OCI-LY3 (cell line): ENCODE results near the gene CLP1.
"Not testable (repeated sequence)": the region's sequence is repeated elsewhere in the genome, so short reads cannot be mapped to it uniquely, and the experiment has no call there.

ENCODE experiments used
- H2AFZ ChIP-seq: fragments of 200-600, 300-600 bp; shearing (Covaris generic); 2 replicates; pipeline ENCODE4 v1.6.0; 2014; ENCODE audit warnings: antibody characterized with exemption, low read depth, low read length
- H3K27ac ChIP-seq: fragments of 200-600, 300-600 bp; sonication (generic); 2 replicates; pipeline ENCODE4 v1.5.1; 2014; ENCODE audit warnings: mild to moderate bottlenecking, low read length, moderate library complexity, mixed read lengths
- H3K27me3 ChIP-seq: fragments of 200-600, 300-600 bp; sonication (generic); 2 replicates; pipeline ENCODE4 v1.6.1; 2014; ENCODE audit warnings: low read depth, low read length, mixed read lengths
- H3K36me3 ChIP-seq: fragments of 200-600, 300-600 bp; sonication (generic); replicated peaks from 2 replicates; pipeline ENCODE3; 2014; ENCODE audit warnings: low read depth, low read length, mixed read lengths
- H3K4me1 ChIP-seq: fragments of 300-600, 200-600 bp; sonication (generic); 2 replicates; pipeline ENCODE4 v1.6.1; 2014; ENCODE audit warnings: low read length, mixed read lengths
- H3K4me2 ChIP-seq: fragments of 200-600, 300-600 bp; sonication (generic); 2 replicates; pipeline ENCODE4 v1.6.1; 2014; ENCODE audit warnings: low read length, mixed read lengths
- H3K4me3 ChIP-seq: fragments of 300-600, 200-600 bp; sonication (generic); 2 replicates; pipeline ENCODE4 v1.5.1; 2014; ENCODE audit warnings: antibody characterized with exemption, mild to moderate bottlenecking, low read length, moderate library complexity
- H3K79me2 ChIP-seq: fragments of 300-600, 200-600 bp; shearing (Covaris generic); 2 replicates; pipeline ENCODE4 v1.6.1; 2014; ENCODE audit warnings: mild to moderate bottlenecking, low read length, mixed read lengths
- H3K9ac ChIP-seq: fragments of 300-600, 200-600 bp; shearing (Covaris generic); 2 replicates; pipeline ENCODE4 v1.6.0; 2014; ENCODE audit warnings: mild to moderate bottlenecking, low read length, moderate library complexity
- H3K9me3 ChIP-seq: fragments of 200-600, 300-600 bp; shearing (Covaris generic); 2 replicates; pipeline ENCODE4 v1.6.1; 2014; ENCODE audit warnings: low read length, mixed read lengths; ENCODE audit not compliant: insufficient read depth
- H4K20me1 ChIP-seq: fragments of 200-600, 300-600 bp; sonication (generic); 2 replicates; pipeline ENCODE4 v1.6.1; 2016; ENCODE audit warnings: low read length, mixed read lengths; ENCODE audit not compliant: insufficient read depth
- EZH2phosphoT487 ChIP-seq: fragments of 200-600 bp; shearing (Covaris generic); IDR thresholded peaks from 2 replicates; pipeline ENCODE4 v1.6.1; 2018; ENCODE audit warnings: antibody characterized with exemption, mixed run types, low read depth
- TF ChIP-seq, protein P1 (sequence below): fragments of 200-600, 300-600 bp; sonication (generic); IDR thresholded peaks from 2 replicates; pipeline ENCODE4 v1.5.1; 2014; ENCODE audit warnings: antibody characterized with exemption, low read length, low read depth

CLP1 gene

DNA sequence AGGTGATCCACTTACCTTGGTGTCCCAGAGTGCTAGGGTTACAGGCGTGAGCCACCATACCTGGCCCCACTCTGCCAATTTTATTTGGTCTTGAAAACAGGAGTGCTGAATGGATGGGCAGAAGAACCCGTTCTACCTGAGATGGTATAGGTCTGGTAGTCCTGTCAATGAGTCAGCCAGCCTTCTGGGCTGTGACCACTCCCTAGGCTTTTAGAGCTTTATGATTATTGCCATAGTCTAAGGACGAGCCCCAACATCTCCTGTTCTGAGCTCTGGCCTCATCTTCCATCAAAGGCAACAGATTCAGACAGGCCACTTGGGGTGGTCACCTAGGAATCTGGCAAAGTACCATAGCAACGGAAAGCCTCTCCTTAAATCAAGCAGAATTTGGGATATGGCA lies 21.8 kb downstream of the CLP1 start:
- Histone ChIP-seq H3K27ac (no peak overlapping the region), H3K4me1 (peaks cover 12% of the 10 kb centered on the region; the same call in 1 of the 2 replicates), H3K36me3 (peaks cover 66% of the 10 kb centered on the region), H3K27me3 (no peaks in the 10 kb centered on the region), H4K20me1 (peaks cover 47% of the 10 kb centered on the region), H3K9me3 (no peaks in the 10 kb centered on the region), H2AFZ (no peak overlapping the region), H3K4me2 (no peak overlapping the region), H3K79me2 (peaks cover 90% of the 10 kb centered on the region), H3K4me3 (no peak overlapping the region), H3K9ac (no peak overlapping the region)
- TF ChIP-seq EZH2phosphoT487 = no peak
- TF ChIP-seq, protein P1, sequence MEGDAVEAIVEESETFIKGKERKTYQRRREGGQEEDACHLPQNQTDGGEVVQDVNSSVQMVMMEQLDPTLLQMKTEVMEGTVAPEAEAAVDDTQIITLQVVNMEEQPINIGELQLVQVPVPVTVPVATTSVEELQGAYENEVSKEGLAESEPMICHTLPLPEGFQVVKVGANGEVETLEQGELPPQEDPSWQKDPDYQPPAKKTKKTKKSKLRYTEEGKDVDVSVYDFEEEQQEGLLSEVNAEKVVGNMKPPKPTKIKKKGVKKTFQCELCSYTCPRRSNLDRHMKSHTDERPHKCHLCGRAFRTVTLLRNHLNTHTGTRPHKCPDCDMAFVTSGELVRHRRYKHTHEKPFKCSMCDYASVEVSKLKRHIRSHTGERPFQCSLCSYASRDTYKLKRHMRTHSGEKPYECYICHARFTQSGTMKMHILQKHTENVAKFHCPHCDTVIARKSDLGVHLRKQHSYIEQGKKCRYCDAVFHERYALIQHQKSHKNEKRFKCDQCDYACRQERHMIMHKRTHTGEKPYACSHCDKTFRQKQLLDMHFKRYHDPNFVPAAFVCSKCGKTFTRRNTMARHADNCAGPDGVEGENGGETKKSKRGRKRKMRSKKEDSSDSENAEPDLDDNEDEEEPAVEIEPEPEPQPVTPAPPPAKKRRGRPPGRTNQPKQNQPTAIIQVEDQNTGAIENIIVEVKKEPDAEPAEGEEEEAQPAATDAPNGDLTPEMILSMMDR = no peak

DNA sequence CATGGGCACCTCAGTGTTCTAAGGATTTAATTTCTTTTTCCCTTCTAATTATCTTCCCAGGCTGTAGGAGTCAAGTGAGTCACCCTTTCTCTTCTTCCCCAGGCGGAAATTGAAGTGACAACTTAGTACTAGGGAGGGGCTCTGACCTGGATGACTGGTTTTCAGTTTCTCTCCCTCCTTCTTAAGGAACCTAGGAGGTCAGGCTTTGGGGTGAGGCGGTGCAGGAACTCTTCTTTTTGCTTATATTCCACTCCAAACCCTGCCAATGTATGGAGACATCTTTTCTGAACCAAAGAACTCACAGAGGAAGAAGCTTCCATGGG lies 23.0 kb downstream of the CLP1 start:
- Histone ChIP-seq H3K4me3 (no peak overlapping the region), H3K27ac (no peak overlapping the region), H3K4me2 (no peak overlapping the region), H3K9me3 (no peaks in the 10 kb centered on the region), H3K27me3 (no peaks in the 10 kb centered on the region), H2AFZ (no peak overlapping the region), H3K36me3 (peaks cover 64% of the 10 kb centered on the region), H3K4me1 (peaks cover 12% of the 10 kb centered on the region; the same call in 1 of the 2 replicates), H3K79me2 (peaks cover 84% of the 10 kb centered on the region), H4K20me1 (peaks cover 36% of the 10 kb centered on the region), H3K9ac (no peak overlapping the region)
- TF ChIP-seq, protein P1 = no peak
- no peak for TF ChIP-seq EZH2phosphoT487

DNA sequence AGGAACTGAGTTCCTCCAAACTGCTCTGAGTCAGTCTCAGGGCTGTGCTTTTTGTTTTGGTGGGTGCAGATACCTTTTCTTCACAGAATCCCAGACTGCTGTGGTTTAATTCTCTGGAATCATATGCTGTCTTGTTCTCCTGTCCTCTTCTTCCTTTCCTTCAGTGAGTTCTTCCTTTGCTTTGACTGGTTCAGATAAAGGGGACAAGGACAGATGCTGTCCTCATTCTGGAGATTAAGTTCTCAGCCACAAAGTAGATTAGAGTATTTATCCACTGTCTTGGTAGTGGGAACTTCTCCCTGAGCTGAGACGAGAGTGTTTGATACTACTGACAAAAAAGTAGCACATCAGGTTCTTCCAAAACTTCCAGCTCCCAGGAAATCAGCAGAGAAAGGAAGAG lies 23.6 kb downstream of the CLP1 start:
- Histone ChIP-seq H3K9ac (no peak overlapping the region), H2AFZ (no peak overlapping the region), H3K27ac (no peak overlapping the region), H3K79me2 (peaks cover 78% of the 10 kb centered on the region), H3K36me3 (peaks cover 60% of the 10 kb centered on the region), H3K4me1 (peaks cover 12% of the 10 kb centered on the region; the same call in 1 of the 2 replicates), H3K4me3 (no peak overlapping the region), H3K27me3 (no peaks in the 10 kb centered on the region), H4K20me1 (peaks cover 33% of the 10 kb centered on the region), H3K9me3 (no peaks in the 10 kb centered on the region), H3K4me2 (no peak overlapping the region)
- TF ChIP-seq, protein P1 = no peak
- no peak for TF ChIP-seq EZH2phosphoT487

DNA sequence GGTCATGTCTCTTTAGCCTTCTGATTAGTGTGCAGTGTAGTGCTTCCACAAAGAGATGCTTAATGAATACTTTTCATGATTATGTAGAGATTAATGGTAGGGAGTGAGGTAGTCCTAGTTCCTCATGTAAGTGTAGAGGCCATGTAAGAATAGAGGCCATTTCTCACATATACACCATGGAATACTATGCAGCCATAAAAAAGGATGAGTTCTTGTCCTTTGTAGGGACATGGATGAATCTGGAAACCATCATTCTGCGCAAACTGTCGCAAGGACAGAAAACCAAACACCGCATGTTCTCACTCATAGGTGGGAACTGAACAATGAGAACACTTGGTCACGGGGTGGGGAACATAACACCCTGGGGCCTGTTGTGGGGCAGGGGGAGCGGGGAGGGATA lies 32.9 kb downstream of the CLP1 start:
- not testable (repeated sequence) for H4K20me1 ChIP-seq, H3K4me3 ChIP-seq, H3K4me2 ChIP-seq, H2AFZ ChIP-seq, H3K4me1 ChIP-seq, H3K27me3 ChIP-seq, H3K9me3 ChIP-seq, H3K9ac ChIP-seq, H3K27ac ChIP-seq
- H3K79me2 ChIP-seq = peaks cover 13% of the 10 kb centered on the region
- H3K36me3 ChIP-seq = peaks cover 59% of the 10 kb centered on the region

DNA sequence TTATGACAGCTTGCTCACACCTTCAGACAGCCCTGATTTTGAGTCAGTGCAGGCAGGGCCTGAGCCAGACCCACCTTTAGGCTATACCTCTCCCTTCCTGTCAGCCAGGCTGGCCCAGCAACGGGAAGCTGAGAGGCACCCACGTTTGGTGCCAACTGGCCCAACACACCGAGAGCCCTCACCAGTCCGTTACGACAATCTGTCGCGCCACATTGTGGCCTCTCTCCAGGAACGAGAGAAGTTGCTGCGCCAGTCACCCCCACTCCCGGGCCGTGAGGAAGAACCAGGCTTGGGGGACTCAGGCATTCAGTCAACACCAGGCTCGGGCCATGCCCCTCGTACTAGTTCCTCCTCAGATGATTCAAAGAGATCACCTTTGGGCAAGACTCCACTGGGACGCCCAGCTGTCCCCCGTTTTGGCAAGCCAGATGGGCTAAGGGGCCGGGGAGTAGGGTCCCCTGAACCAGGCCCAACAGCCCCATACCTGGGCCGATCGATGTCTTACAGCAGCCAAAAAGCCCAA lies 41.3 kb downstream of the CLP1 start:
- Histone ChIP-seq H3K4me2 (no peak overlapping the region), H3K9ac (no peak overlapping the region), H2AFZ (no peak overlapping the region), H3K4me1 (no peaks in the 10 kb centered on the region), H3K9me3 (no peaks in the 10 kb centered on the region), H3K36me3 (peaks cover 69% of the 10 kb centered on the region), H3K4me3 (no peak overlapping the region), H3K27me3 (no peaks in the 10 kb centered on the region), H3K79me2 (no peaks in the 10 kb centered on the region), H3K27ac (no peak overlapping the region), H4K20me1 (no peaks in the 10 kb centered on the region)
- TF ChIP-seq EZH2phosphoT487 = no peak
